Fibroblast of villous mesenchyme (primary cell): ENCODE results near the gene LTK. TPM values are rescaled to one million over a fixed set of nuclear protein-coding genes. Genes with fewer than 3 reads are reported as not detected.

Experiments
- DNase-seq: peaks from one replicate; pipeline ENCODE4 v3.0.0-alpha.2; 2010; ENCODE audit warnings: low read depth
- H3K4me3 ChIP-seq: 2 replicates; pipeline ENCODE4 v1.5.1; 2011; ENCODE audit warnings: low read depth, mild to moderate bottlenecking, low read length
- CTCF ChIP-seq: IDR thresholded peaks from 2 replicates; pipeline ENCODE4 v1.5.1; 2012; ENCODE audit warnings: low read depth, mild to moderate bottlenecking, low read length; ENCODE audit not compliant: insufficient read depth
- total RNA-seq: library from RNA; depleted of rRNA; stranded (reverse); fragments of >200 nt; gene quantifications from 2 replicates; pipeline ENCODE4 v1.2.3, GENCODE V29; 2012

The LTK gene
- total RNA-seq, 1 donor: 0.86 TPM

- no peak overlapping the region for H3K4me3 ChIP-seq
- peak; percentile 17 for DNase-seq
- no peak for TF ChIP-seq CTCF
Measured at GRCh38 chr15:41550066-41550775, 36.6 kb upstream of the LTK start.

GRCh38 chr15:41546851-41547786 is 33.5 kb upstream of the LTK start:
- DNase-seq: peak; percentile 51
- no peak for TF ChIP-seq CTCF
- no peak overlapping the region for H3K4me3 ChIP-seq

- DNase-seq: no peak
- no peak overlapping the region for H3K4me3 ChIP-seq
- TF ChIP-seq CTCF: no peak
Measured at GRCh38 chr15:41545218-41545617, 31.6 kb upstream of the LTK start.

- no peak for TF ChIP-seq CTCF
- H3K4me3 ChIP-seq: peak overlapping the region; percentile 21
- peak; percentile 71 for DNase-seq
Measured at GRCh38 chr15:41544650-41545015, 31.0 kb upstream of the LTK start.

- DNase-seq: no peak
- TF ChIP-seq CTCF: no peak
Measured at GRCh38 chr15:41543521-41543870, 29.9 kb upstream of the LTK start.

GRCh38 chr15:41536866-41537265 is 23.2 kb upstream of the LTK start:
- no peak for TF ChIP-seq CTCF
- no peak for DNase-seq
- H3K4me3 ChIP-seq: no peak overlapping the region

More at GRCh38 chr15:41543521-41543870, 29.9 kb upstream of the LTK start:
- H3K4me3 ChIP-seq: peak overlapping the region; percentile 98
